ENCODE measurements around the gene PACS1.

GRCh38 chr11:66176650-66177049 is 106.6 kb downstream of the PACS1 start:
- no peak for TF ChIP-seq CTCF (conservative IDR thresholded peaks at IDR 0.05 in 1 of 2, IDR thresholded peaks at IDR 0.05 in 1 of 2; ENCODE audit: low read depth in 1 of 2, low read length in 2 of 2)
- no peak for TF ChIP-seq EZH2 (IDR thresholded peaks at IDR 0.05; ENCODE audit: low read length, missing control alignments)

Data from fibroblast of lung (primary cell).